Activated T-cell treated with anti-CD3 and anti-CD28 coated beads, Interleukin-2, amount 50 U/mL, for 72 hours (primary cell): ENCODE data around the gene ZCCHC7. TPM values are rescaled to one million over a fixed set of nuclear protein-coding genes. Genes with fewer than 3 reads are reported as not detected.

ENCODE experiments used
- ATAC-seq, 2 donors: fragments of 150-1000 bp; cut with Tn5 transposase; replicated peaks in 1 of 2; 2 replicates each; pipeline ENCODE4 v1.10.0; 2021; ENCODE audit warnings: moderate library complexity in 2 of 2, mild to moderate bottlenecking in 1 of 2
- DNase-seq, 2 donors: peaks; one replicate each; pipeline ENCODE4 v3.0.0; 2021 to 2022; ENCODE audit warnings: mixed read lengths in 1 of 2
- H3K27ac Mint-ChIP-seq: one replicate; pipeline ENCODE4 v1.8.0; 2022; ENCODE audit warnings: mild to moderate bottlenecking, moderate library complexity, mixed read lengths
- H3K27me3 Mint-ChIP-seq: one replicate; pipeline ENCODE4 v1.8.0; 2022; ENCODE audit warnings: low read depth, mixed read lengths
- H3K36me3 Mint-ChIP-seq, 2 donors: one replicate each; pipeline ENCODE4 v1.8.0; 2022; ENCODE audit warnings: mixed read lengths in 2 of 2, mild to moderate bottlenecking in 1 of 2; ENCODE audit not compliant: insufficient read depth in 2 of 2
- H3K4me1 Mint-ChIP-seq: one replicate; pipeline ENCODE4 v1.8.0; 2022; ENCODE audit warnings: low read depth, mixed read lengths
- H3K4me3 Mint-ChIP-seq, 2 donors: one replicate each; pipeline ENCODE4 v1.8.0; 2022; ENCODE audit warnings: mild to moderate bottlenecking in 2 of 2, mixed read lengths in 2 of 2, moderate library complexity in 2 of 2
- H3K9me3 Mint-ChIP-seq, 2 donors: one replicate each; pipeline ENCODE4 v1.8.0; 2022; ENCODE audit warnings: mixed read lengths in 2 of 2
- total RNA-seq, 2 donors: library from RNA; stranded (reverse); gene quantifications; one replicate each; pipeline ENCODE4 v1.2.3, GENCODE V29; 2022

Gene ZCCHC7
- total RNA-seq, 2 donors from 2014 or later = 47.2 to 47.4 TPM

DNA sequence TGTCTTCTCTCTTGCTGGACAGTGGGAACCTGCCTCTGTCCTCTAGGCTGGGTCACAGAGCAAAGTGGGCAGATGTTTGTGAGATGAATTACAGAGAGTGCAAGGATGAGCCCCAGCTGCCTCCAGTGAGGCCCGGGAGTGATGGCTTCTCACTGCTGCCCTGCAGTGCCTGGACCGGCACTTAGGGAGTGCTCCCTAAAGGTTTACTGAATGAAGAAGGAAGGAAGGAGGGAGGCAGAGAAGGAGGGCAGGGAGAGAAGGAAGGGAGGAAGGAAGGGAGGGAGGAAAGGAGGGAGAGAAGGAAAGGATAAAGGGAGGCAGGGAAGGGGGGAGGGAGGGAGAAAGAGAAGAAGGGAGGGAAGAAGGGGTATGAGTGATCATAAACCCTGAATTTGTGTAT is 259.5 kb downstream of the ZCCHC7 start:
- H3K27ac Mint-ChIP-seq = no peak overlapping the region
- ATAC-seq (no peak), DNase-seq (no peak)
- peaks cover 0 to 2% of the 10 kb centered on the region in 2 donors for H3K9me3 Mint-ChIP-seq
- H3K36me3 Mint-ChIP-seq = no peaks in the 10 kb centered on the region
- H3K27me3 Mint-ChIP-seq = peaks cover 12% of the 10 kb centered on the region
- no peaks in the 10 kb centered on the region for H3K4me1 Mint-ChIP-seq
- H3K4me3 Mint-ChIP-seq = no peak overlapping the region

DNA sequence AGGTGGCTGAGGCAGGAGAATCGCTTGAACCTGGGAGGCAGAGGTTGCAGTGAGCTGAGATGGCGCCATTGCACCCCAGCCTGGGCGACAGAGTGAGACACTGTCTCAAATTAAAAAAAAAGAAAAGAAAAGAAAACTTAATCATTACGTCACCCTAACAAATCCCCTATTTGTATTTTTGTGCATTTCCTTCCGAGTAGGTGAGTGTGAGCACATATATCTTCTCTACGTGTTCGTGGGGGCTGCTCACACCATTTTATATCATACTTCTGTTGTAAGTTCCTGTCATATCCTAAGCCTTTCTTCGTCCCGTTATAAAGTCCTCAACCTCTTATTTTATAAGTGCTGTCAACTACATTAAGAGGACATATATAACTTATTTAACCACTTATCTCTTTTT is 260.2 kb downstream of the ZCCHC7 start:
- Mint-ChIP-seq H3K27ac (no peak overlapping the region), H3K9me3 (peaks cover 0 to 2% of the 10 kb centered on the region in 2 donors), H3K4me3 (no peak overlapping the region), H3K27me3 (peaks cover 12% of the 10 kb centered on the region), H3K4me1 (no peaks in the 10 kb centered on the region), H3K36me3 (no peaks in the 10 kb centered on the region)
- no peak for DNase-seq
- no peak for ATAC-seq

DNA sequence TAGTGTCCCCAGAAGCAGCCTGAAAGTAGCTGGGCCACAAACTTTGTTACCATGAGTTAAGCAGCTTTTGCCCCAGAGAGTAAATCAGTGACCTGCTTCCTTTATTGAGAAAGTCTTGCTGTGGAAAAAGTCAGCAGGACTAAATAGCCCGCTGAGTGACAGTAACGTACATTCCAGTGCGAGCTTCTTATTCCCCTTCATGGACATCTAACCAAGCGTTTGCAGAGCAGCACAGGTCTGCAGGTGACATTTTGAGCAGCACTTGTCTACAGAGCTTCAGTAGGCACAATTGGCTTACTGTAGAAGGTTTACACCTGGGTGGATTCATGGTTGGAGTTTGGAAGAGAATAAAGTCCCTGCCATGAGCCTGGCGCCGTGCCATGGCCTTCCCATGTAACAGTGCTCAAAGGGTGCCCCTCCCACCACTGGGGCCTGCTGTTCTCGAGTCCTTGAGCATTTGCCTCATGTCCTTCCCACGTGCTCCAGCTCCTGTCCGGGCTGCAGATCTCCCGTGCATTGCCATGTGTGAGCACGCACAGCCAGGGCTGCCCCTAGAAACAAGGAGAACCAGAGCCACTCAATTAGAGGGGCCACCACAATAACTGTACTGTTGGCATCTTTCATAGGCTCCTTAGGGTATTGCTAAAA is 260.8 kb downstream of the ZCCHC7 start:
- H3K27ac Mint-ChIP-seq = no peak overlapping the region
- no peak overlapping the region for H3K4me3 Mint-ChIP-seq
- ATAC-seq = no peak
- H3K36me3 Mint-ChIP-seq = no peaks in the 10 kb centered on the region
- peaks cover 9% of the 10 kb centered on the region for H3K27me3 Mint-ChIP-seq
- no peaks in the 10 kb centered on the region for H3K4me1 Mint-ChIP-seq
- no peak for DNase-seq
- H3K9me3 Mint-ChIP-seq = peaks cover 0 to 2% of the 10 kb centered on the region in 2 donors

DNA sequence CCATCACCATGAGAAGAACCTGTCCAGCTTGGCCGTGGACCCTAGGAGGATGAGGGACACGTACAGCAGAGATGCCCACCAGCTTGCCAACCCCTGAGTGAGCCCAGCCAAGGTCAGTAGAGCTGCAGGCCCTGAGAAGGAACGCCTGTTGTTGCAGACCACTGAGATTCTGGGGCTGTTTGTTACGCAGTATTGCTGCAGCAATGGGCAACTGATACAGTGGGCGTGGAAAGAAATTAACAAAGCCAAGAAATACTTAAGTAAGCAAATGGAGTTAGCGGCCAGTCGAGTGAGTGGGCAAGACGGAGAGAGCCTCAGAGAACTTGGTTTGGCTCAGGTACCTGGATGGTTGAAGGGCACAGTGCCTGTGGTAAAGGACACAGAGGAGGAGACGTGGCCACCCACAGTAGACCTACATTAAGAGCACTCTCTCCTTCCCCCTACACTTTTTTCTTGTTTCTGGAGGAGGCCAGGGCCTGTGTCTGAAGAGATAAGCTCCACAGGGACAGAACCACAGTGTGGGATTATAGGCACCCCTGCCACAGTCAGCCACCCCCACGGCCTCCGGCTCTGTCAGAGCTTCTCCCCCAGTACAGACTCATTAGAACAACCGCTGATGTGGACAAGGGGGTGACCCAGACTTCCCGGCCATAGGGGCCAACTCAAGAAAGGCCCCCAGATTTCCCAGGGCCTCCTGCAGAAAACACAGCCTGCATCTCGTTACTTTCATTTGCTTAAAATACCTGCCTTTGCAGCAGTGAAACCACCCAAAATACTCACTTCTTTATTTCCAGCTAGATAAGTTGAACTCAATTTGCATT is 262.0 kb downstream of the ZCCHC7 start:
- Mint-ChIP-seq H3K27me3 (no peaks in the 10 kb centered on the region), H3K27ac (no peak overlapping the region), H3K4me1 (no peaks in the 10 kb centered on the region), H3K9me3 (peaks cover 0 to 2% of the 10 kb centered on the region in 2 donors), H3K4me3 (no peak overlapping the region), H3K36me3 (no peaks in the 10 kb centered on the region)
- DNase-seq (no peak), ATAC-seq (no peak)

DNA sequence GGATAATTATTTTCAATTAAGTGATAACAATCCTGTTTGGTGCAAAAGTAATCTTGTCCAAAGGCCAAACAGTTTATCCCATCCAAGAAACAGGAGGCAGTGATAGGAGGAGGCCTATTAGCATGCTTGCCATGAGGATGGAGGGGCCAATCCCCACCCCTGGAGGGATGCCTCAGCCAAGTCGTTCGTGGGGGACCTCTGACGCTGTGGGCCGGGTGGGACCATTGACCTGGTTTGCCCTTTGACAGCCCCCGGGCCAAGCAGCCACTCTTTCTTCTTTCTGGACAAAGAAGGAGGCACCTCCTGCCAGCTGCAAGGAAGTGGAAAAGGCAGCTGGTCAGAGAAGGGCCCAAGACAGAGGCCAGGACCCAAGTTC is 262.6 kb downstream of the ZCCHC7 start:
- no peak for DNase-seq
- no peak overlapping the region for H3K4me3 Mint-ChIP-seq
- ATAC-seq = no peak
- H3K9me3 Mint-ChIP-seq = peaks cover 0 to 2% of the 10 kb centered on the region in 2 donors
- no peaks in the 10 kb centered on the region for H3K36me3 Mint-ChIP-seq
- H3K4me1 Mint-ChIP-seq = no peaks in the 10 kb centered on the region
- H3K27me3 Mint-ChIP-seq = no peaks in the 10 kb centered on the region
- H3K27ac Mint-ChIP-seq = no peak overlapping the region

DNA sequence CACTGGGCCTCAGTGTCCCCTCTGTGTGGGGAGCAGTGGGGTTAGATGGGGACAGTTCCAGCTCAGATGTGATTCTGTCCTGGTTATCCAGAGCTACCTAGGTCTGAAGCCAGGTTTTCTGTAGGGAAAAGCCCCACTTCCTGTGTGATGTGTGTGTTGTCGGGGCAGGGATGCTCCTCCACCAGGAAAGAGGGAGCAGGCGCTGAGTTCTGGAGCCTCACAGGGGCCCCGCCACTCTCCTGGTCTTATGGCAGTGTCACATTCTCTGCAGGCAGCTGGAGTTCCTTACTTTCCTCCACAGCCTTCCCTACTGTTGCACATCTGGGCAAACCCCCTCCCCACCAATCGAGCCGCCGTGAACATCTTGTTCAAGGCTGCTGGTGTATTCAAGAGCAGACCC is 263.0 kb downstream of the ZCCHC7 start:
- no peak overlapping the region for H3K4me3 Mint-ChIP-seq
- no peaks in the 10 kb centered on the region for H3K27me3 Mint-ChIP-seq
- no peak for ATAC-seq
- no peak for DNase-seq
- no peaks in the 10 kb centered on the region for H3K4me1 Mint-ChIP-seq
- H3K9me3 Mint-ChIP-seq = peaks cover 0 to 2% of the 10 kb centered on the region in 2 donors
- no peak overlapping the region for H3K27ac Mint-ChIP-seq
- no peaks in the 10 kb centered on the region for H3K36me3 Mint-ChIP-seq

DNA sequence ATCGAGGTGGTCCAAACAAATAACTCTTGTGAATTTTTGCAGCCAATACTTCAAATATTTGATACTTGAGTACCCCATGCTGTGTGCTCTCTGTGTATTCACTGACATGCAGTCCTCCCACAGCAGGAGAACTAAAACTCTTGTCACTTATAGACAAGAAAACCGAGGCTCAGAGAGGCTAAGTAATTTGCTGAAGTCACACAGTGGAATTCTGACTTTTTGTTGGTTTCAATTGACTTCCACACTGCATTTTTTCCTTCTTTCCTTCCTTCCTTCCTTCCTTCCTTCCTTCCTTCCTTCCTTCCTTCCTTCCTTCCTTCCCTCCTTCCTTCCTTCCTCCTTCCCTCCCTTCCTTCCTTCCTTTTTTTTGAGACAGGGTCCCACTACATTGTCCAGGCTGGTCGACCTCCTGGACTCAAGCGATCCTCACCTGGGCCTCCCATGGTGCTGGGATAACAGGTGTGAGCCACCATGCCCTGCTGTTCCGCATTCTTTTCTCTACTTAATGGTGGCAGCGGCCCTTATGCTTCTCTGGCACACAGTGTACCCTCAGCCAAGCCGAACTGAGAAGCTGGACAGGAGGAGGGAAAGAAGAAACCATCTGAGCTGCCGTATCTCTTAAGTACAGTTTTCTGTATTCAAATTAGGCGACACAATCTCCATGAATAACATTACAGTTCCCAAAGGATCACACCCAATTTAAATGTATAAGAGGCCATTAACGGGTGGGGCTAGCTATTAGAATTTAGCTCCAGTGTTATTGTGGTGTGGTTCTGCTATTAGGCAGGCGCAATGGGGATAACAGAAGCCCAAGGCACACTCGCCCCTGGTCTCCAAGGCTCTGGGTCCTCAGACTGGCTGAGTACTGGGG is 263.7 kb downstream of the ZCCHC7 start:
- Mint-ChIP-seq H3K27me3 (no peaks in the 10 kb centered on the region), H3K9me3 (peaks cover 0 to 2% of the 10 kb centered on the region in 2 donors), H3K4me3 (no peak overlapping the region), H3K36me3 (no peaks in the 10 kb centered on the region), H3K4me1 (no peaks in the 10 kb centered on the region), H3K27ac (no peak overlapping the region)
- ATAC-seq = no peak
- no peak for DNase-seq

DNA sequence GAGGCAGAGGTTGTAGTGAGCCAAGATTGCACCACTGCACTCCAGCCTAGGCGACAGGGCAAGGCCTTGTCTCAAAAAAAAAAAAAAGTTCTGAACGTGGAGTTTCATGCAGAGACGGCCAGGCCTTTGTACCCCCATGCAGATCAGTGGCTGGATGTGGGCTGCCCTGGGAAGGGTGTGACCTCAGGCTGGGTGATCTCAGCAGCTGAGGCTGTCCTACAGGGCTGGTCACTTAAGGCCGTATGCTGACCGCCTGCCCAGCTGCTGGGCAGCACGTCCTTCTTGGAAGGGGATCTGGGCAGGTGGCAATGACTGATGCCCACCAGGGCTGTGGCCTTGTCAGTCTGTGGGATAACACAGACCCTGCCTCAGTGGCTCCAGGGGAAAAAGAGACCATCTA is 264.9 kb downstream of the ZCCHC7 start:
- Mint-ChIP-seq H3K27me3 (no peaks in the 10 kb centered on the region), H3K4me3 (no peak overlapping the region), H3K4me1 (no peaks in the 10 kb centered on the region), H3K9me3 (peaks cover 0 to 2% of the 10 kb centered on the region in 2 donors), H3K27ac (no peak overlapping the region), H3K36me3 (no peaks in the 10 kb centered on the region)
- DNase-seq = no peak
- no peak for ATAC-seq

DNA sequence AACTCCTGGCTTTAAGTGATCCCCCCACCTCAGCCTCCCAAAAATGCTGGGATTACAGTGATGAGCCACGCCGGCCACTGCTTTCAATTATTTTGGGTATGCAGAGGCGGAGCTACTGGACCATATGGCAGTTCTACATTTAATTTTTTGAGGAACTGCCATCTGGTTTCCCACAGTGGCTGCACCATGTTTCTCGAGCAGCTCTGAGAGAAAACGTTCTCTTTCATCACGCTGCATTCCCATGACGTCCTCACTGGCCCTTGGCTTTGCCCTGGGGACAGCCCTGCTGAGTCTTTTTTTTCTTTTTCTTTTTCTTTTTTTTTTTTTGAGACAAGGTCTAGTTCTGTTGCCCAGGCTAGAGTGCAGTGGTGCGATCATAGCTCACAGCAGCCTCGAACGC is 266.6 kb downstream of the ZCCHC7 start:
- no peaks in the 10 kb centered on the region for H3K27me3 Mint-ChIP-seq
- no peaks in the 10 kb centered on the region for H3K4me1 Mint-ChIP-seq
- DNase-seq = no peak
- no peak overlapping the region for H3K4me3 Mint-ChIP-seq
- no peak overlapping the region for H3K27ac Mint-ChIP-seq
- H3K9me3 Mint-ChIP-seq = peaks cover 0 to under 1% of the 10 kb centered on the region in 2 donors
- no peaks in the 10 kb centered on the region for H3K36me3 Mint-ChIP-seq
- ATAC-seq = no peak

DNA sequence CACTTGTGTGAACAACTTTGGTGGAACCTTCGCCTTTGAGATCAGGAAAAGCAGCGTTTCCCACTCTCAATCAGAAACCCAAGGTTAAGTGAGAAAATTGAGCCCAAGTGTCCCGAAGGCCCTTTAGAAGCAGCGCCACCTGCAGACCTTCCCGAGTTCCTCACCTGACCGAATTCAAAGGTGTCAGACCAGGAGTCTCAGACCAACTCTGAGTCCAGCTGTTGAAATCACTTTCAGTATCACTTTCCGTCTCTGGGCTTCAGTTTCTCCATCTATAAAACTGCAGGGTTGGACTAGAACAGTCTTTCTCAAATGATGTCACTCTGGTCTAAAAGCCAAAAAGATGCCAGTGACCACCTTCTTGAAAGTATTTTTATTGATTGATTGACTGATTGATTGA is 270.4 kb downstream of the ZCCHC7 start:
- peak; percentile 35 to 51 for DNase-seq
- Mint-ChIP-seq H3K36me3 (no peaks in the 10 kb centered on the region), H3K4me1 (no peaks in the 10 kb centered on the region), H3K9me3 (no peaks in the 10 kb centered on the region), H3K27me3 (no peaks in the 10 kb centered on the region), H3K4me3 (no peak overlapping the region), H3K27ac (no peak overlapping the region)
- peak; percentile 24 to 64 for ATAC-seq

DNA sequence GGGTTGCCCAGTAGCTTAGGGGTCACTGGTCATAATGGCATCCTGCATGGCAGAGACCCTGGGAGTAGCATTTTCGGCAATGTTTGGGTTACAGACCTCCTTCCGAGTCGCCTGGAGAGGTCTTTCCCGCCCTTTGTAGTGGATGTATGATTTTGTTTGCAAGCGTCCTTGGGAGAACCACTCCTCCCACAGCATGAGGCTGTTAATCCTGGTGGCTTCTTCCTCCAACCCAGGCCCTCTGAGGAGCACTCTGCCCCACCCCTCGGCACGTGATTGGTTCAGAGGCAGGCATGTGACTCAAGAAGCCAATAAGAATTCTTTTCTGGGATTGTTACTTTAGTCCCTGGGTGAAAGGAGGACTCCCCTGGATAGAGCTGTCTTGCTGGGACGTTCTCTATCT is 271.9 kb downstream of the ZCCHC7 start:
- Mint-ChIP-seq H3K36me3 (no peaks in the 10 kb centered on the region), H3K4me3 (no peak overlapping the region), H3K4me1 (no peaks in the 10 kb centered on the region), H3K27me3 (no peaks in the 10 kb centered on the region), H3K9me3 (no peaks in the 10 kb centered on the region), H3K27ac (no peak overlapping the region)
- ATAC-seq (no peak), DNase-seq (no peak)

DNA sequence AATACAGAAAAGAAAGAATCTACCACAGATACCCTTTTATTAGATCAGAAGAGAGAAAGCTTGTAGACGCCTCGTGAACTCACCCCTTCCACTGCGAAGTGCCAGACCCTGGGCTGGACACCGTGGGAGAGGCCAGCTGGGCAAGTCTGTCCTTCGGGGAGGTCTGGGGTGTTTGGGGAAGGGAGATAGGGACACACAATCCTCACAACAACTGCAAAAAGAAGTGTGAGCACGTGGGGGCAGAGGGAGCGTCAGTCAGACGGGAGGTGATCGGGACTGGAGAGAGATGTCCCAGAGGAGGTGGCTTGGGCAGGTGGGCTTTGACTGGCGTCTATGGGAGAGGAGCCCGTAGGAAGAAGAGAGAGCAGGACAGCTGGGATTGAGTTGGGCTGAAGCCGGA is 274.9 kb downstream of the ZCCHC7 start:
- DNase-seq (no peak), ATAC-seq (no peak)
- no peak overlapping the region for H3K27ac Mint-ChIP-seq
- no peak overlapping the region for H3K4me3 Mint-ChIP-seq
- no peaks in the 10 kb centered on the region for H3K27me3 Mint-ChIP-seq
- no peaks in the 10 kb centered on the region for H3K36me3 Mint-ChIP-seq
- no peaks in the 10 kb centered on the region for H3K9me3 Mint-ChIP-seq
- no peaks in the 10 kb centered on the region for H3K4me1 Mint-ChIP-seq

DNA sequence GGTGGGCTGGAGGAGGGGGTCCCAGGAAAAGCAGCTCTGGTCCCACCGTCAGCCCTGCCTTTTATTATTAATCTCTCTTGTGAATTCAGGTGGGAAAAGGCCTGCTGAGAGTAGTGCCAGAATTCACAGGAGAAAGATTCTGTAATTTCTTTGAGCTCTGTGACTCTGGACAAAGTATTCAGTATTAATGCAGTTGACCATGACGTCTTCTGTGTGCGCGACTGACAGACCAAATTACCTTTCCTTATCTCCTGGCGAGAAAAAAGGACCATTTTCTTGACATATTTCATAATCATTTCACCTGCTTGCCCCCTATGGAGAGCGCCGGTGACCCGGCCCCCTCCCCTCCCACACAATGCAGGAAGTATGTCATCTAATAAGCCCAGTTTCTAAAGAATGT is 275.3 kb downstream of the ZCCHC7 start:
- no peaks in the 10 kb centered on the region for H3K4me1 Mint-ChIP-seq
- H3K36me3 Mint-ChIP-seq = no peaks in the 10 kb centered on the region
- H3K27ac Mint-ChIP-seq = no peak overlapping the region
- no peaks in the 10 kb centered on the region for H3K9me3 Mint-ChIP-seq
- no peak for DNase-seq
- H3K27me3 Mint-ChIP-seq = no peaks in the 10 kb centered on the region
- no peak for ATAC-seq
- no peak overlapping the region for H3K4me3 Mint-ChIP-seq
